ENCODE data around the gene MESP1.

- TF ChIP-seq CTCF (IDR thresholded peaks at IDR 0.05) (no peak), POLR2A (IDR thresholded peaks at IDR 0.05) (no peak), POLR2AphosphoS5 (IDR thresholded peaks at IDR 0.05) (no peak)
Observed at GRCh38 chr15:89781891-89782618, 31.0 kb upstream of the MESP1 start.
